Body of pancreas (tissue), 4 donors: ENCODE data around the gene CCSER2. TPM values are rescaled to one million over a fixed set of nuclear protein-coding genes. Genes with fewer than 3 reads are reported as not detected.
A peak's percentile ranks its signal among the peaks of the same experiment; 100 is the strongest.

Experiments
- ATAC-seq: fragments of 150-250 bp; one replicate; pipeline ENCODE4 v1.9.1; 2016
- DNase-seq, 4 donors: peaks; one replicate each; pipeline ENCODE4 v3.0.0-alpha.2; 2019
- H3K27ac ChIP-seq, 4 donors: fragments of 200-600 bp; sonication (generic); 1 replicate in 3 of 4; 2 replicates in 1 of 4; pipeline versions ENCODE4 v1.5.1 to v1.6.1; 2016 to 2019; ENCODE audit warnings: mild to moderate bottlenecking in 1 of 4, mixed read lengths in 1 of 4, moderate library complexity in 1 of 4
- H3K27me3 ChIP-seq, 2 donors: fragments of 200-600 bp; sonication (generic); one replicate each; pipeline ENCODE4 v1.6.0; 2016; ENCODE audit warnings: mild to moderate bottlenecking in 1 of 2
- H3K36me3 ChIP-seq, 2 donors: fragments of 200-600 bp; sonication (generic); replicated peaks in 1 of 2; 2 replicates each; pipeline ENCODE4 v1.5.1; 2016; ENCODE audit warnings: low read depth in 2 of 2; ENCODE audit not compliant: insufficient read depth in 1 of 2
- H3K4me1 ChIP-seq: fragments of 200-600 bp; sonication (generic); one replicate; pipeline ENCODE4 v1.6.0; 2016
- H3K4me3 ChIP-seq, 2 donors: fragments of 200-600 bp; sonication (generic); 1 replicate in 1 of 2; 2 replicates in 1 of 2; pipeline ENCODE4 v1.5.1; 2016 to 2019
- H3K9me3 ChIP-seq, 3 donors: fragments of 200-600 bp; sonication (generic); 1 replicate in 2 of 3; 2 replicates in 1 of 3; pipeline ENCODE4 v1.5.1; 2016
- POLR2A ChIP-seq, 3 donors: fragments of 450-650 bp; IDR thresholded peaks; one replicate each; pipeline ENCODE4 v1.6.1; 2016; ENCODE audit warnings: antibody characterized with exemption in 3 of 3, mild to moderate bottlenecking in 2 of 3
- WGBS, 2 donors: methylation state at CpG; one replicate each; pipeline ENCODE4 v1.1.5; 2017; 5-methylcytosine and 5-hydroxymethylcytosine counted together
- intact Hi-C: fragments of 100-400 bp; cut with DNase I; formaldehyde crosslinking; loops from one replicate; pipeline ENCODE4 v1.15.1; 2023
- total RNA-seq, 2 donors: library from RNA; depleted of rRNA; stranded (reverse); fragments of >200 nt; gene quantifications; one replicate each; pipeline ENCODE4 v1.1.0, GENCODE V29; 2016
- TF ChIP-seq, protein P1 (sequence below), 7 experiments: fragments of 450-650 bp in 4 of 7; fragments of 200-600 bp in 3 of 7; sonication (generic) in 3 of 7; IDR thresholded peaks; one replicate each; pipeline ENCODE4 v1.5.1; 2016 to 2019; ENCODE audit warnings: antibody characterized with exemption in 7 of 7

Gene CCSER2
- total RNA-seq, 2 donors from 2014 or later = 14.5 to 20.0 TPM

DNA sequence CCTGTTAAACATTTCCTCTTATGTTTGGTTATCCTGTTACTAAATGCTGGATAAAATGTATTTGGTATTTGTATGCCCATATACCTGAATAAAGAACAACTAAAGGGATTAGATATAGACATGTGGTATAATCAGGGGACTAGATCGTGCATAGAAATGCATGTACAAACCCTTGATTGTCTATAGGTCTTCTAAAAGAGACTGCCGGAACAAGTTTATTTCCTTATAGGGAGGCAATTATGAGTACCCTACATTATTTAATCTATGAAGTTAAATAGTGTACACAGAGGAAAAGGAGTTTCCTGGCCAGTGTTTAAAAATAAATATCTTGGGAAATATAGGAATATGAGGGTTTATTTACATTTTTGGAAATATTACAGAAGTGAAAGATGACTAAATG is 44.6 kb downstream of the CCSER2 start:
- Histone ChIP-seq H3K4me1 (no peaks in the 10 kb centered on the region), H3K27me3 (no peaks in the 10 kb centered on the region), H3K27ac (no peak overlapping the region), H3K9me3 (no peaks in the 10 kb centered on the region), H3K4me3 (no peak overlapping the region), H3K36me3 (peaks cover 0 to 6% of the 10 kb centered on the region in 2 donors)
- WGBS, 2 donors = 87 to 93% methylated on average over 2 of the region's 2 CpGs
- intact Hi-C loops = loop anchor here (5.0 to 10.0 kb wide), 2 partner anchors 108 to 164 kb away; no protein-coding TSS in a partner anchor
- TF ChIP-seq POLR2A (IDR thresholded peaks at IDR 0.05) = no peak
- TF ChIP-seq, protein P1, sequence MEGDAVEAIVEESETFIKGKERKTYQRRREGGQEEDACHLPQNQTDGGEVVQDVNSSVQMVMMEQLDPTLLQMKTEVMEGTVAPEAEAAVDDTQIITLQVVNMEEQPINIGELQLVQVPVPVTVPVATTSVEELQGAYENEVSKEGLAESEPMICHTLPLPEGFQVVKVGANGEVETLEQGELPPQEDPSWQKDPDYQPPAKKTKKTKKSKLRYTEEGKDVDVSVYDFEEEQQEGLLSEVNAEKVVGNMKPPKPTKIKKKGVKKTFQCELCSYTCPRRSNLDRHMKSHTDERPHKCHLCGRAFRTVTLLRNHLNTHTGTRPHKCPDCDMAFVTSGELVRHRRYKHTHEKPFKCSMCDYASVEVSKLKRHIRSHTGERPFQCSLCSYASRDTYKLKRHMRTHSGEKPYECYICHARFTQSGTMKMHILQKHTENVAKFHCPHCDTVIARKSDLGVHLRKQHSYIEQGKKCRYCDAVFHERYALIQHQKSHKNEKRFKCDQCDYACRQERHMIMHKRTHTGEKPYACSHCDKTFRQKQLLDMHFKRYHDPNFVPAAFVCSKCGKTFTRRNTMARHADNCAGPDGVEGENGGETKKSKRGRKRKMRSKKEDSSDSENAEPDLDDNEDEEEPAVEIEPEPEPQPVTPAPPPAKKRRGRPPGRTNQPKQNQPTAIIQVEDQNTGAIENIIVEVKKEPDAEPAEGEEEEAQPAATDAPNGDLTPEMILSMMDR (IDR thresholded peaks at IDR 0.05) = no peak
- ATAC-seq (no peak), DNase-seq (no peak)

DNA sequence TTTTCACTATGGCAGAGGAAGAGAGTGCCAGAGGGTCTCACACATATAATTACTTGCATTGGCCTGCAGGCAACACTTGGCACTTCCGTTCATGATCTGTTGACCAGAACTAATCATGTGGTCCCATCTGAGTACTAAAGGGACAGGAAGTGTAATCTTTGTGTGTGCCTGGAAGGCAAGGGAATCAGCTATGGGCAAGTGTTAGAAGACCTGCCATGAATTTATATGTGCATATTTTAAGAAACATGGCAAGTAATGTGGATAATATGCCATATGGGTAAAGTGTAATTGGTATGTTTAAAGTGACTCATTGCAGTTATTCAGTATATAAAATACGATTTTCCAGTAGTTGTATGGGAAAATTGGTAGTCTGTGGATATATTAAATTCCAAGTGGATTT is 46.1 kb downstream of the CCSER2 start:
- no peaks in the 10 kb centered on the region for H3K4me1 ChIP-seq
- H3K27ac ChIP-seq = no peak overlapping the region
- no peak overlapping the region for H3K4me3 ChIP-seq
- H3K27me3 ChIP-seq = no peaks in the 10 kb centered on the region
- peaks cover 0 to 6% of the 10 kb centered on the region in 2 donors for H3K36me3 ChIP-seq
- DNase-seq (no peak), ATAC-seq (no peak)
- WGBS, 2 donors = 48 to 52% methylated on average over 2 of the region's 2 CpGs
- intact Hi-C loops = loop anchor here (5.0 to 10.0 kb wide), 2 partner anchors 110 to 163 kb away; no protein-coding TSS in a partner anchor
- TF ChIP-seq POLR2A (IDR thresholded peaks at IDR 0.05) = no peak
- TF ChIP-seq, protein P1 (IDR thresholded peaks at IDR 0.05) = no peak
- H3K9me3 ChIP-seq = no peaks in the 10 kb centered on the region

DNA sequence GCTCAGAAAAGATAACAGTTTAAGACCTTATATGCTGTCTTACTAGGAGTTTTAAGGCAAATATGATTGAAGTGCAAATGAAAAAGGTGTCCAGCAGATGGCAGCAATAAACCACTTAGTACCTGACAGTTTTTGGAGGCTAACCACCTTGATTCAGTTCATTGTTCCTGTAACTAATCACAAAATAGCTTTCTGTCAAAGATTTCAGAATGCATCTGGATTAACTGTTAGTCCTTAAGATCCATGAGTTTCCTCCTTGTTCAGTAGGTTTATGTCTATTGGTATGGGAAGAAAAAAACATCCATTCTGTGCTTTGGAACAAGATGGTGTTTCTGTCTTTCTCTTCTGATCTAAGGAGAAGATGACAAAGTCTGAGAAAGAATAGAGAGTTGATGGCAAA is 46.6 kb downstream of the CCSER2 start:
- TF ChIP-seq, protein P1 (IDR thresholded peaks at IDR 0.05) = peak; percentile 53 to 82 (median 73)
- TF ChIP-seq POLR2A (IDR thresholded peaks at IDR 0.05) = no peak

DNA sequence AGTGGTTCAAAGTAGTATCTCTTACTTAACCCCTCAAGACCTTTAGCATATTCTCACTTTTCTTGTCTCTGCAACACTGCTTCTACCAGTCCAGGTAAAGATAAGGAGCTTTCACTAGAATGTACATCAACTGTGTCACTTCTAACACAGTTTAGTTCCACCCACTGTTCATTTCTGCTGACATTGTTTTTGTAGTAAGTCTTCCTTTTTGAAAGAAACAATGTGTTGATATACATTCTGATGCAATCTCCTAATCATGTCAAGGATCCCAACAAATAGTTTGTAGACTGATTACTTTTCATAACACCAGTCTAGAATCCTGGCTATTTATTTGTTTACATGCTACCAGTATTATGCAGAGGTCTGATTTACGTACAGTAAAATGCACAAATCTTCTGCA is 47.5 kb downstream of the CCSER2 start:
- TF ChIP-seq, protein P1 (IDR thresholded peaks at IDR 0.05) = no peak
- no peak for TF ChIP-seq POLR2A (IDR thresholded peaks at IDR 0.05)
- peaks cover 0 to 6% of the 10 kb centered on the region in 2 donors for H3K36me3 ChIP-seq
- no peak overlapping the region for H3K4me3 ChIP-seq
- no peaks in the 10 kb centered on the region for H3K4me1 ChIP-seq
- intact Hi-C loops = loop anchor here (10.0 kb wide), 1 partner anchor 111 kb away; no protein-coding TSS in a partner anchor
- no peak overlapping the region for H3K27ac ChIP-seq
- DNase-seq (no peak), ATAC-seq (no peak)
- H3K27me3 ChIP-seq = no peaks in the 10 kb centered on the region
- 93 to 97% methylated on average over 1 of the region's 1 CpG for WGBS, 2 donors
- no peaks in the 10 kb centered on the region for H3K9me3 ChIP-seq

More for the DNA sequence above, 46.6 kb downstream of the CCSER2 start:
- peaks cover 0 to 6% of the 10 kb centered on the region in 2 donors for H3K36me3 ChIP-seq
- H3K4me1 ChIP-seq = no peaks in the 10 kb centered on the region
- H3K27me3 ChIP-seq = no peaks in the 10 kb centered on the region
- H3K4me3 ChIP-seq = no peak overlapping the region
- DNase-seq = peak; percentile 44 to 67 (median 48)
- H3K9me3 ChIP-seq = no peaks in the 10 kb centered on the region
- peak; percentile 21 for ATAC-seq
- intact Hi-C loops = loop anchor here (10.0 kb wide), 1 partner anchor 110 kb away; no protein-coding TSS in a partner anchor
- H3K27ac ChIP-seq = no peak overlapping the region

DNA sequence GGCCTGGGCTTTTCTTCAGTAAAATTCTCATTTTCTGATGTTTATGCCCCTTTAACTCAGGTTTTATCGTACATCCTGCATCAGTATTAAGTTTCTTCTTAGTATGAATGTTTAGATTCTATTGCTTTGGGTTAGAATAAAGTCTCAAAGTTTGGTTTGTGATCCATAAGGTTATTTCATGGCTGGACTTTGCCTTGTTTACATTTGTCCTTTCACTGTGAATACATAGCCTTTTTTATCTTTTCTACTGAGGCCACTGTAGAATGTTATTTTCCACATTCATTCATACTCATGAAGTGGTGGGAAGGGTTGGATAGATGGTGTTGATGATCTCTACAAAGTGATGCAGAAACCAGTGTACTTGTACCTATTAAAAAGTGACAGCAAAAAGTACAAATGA is 59.8 kb downstream of the CCSER2 start:
- ATAC-seq (no peak), DNase-seq (no peak)
- no peaks in the 10 kb centered on the region for H3K4me1 ChIP-seq
- intact Hi-C loops = no loop called here
- H3K4me3 ChIP-seq = no peak overlapping the region
- H3K27me3 ChIP-seq = no peaks in the 10 kb centered on the region
- H3K9me3 ChIP-seq = no peaks in the 10 kb centered on the region
- WGBS, 2 donors = 83 to 97% methylated on average over 1 of the region's 1 CpG
- no peak for TF ChIP-seq POLR2A (IDR thresholded peaks at IDR 0.05)
- TF ChIP-seq, protein P1 (IDR thresholded peaks at IDR 0.05) = no peak
- H3K27ac ChIP-seq = no peak overlapping the region
- no peaks in the 10 kb centered on the region for H3K36me3 ChIP-seq
